ENCODE measurements around the gene STX18.

Gene STX18

DNA sequence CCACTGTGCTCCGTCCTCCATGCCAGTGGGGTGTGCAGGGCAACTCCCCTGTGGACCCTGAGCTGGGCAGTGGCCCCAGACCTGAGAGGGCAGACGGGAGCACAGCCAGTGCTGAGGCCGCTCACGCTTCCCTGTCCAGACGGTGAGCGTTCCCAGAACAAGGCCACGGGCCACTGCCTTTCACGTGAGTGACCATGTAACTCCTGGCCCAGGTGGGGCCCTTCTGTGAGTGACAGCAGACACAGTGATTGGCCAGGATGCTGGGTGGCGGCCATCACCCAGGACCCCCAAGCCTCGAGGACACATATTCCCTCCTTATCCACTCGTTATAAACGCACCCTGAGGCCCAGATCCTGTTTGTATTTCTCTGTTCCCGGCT lies 144.4 kb downstream of the STX18 start:
- DNase-seq (ENCODE audit: low read depth): no peak

GRCh38 chr4:4396628-4397440 lies 145.0 kb downstream of the STX18 start:
- no peak for DNase-seq (ENCODE audit: low read depth)

DNA sequence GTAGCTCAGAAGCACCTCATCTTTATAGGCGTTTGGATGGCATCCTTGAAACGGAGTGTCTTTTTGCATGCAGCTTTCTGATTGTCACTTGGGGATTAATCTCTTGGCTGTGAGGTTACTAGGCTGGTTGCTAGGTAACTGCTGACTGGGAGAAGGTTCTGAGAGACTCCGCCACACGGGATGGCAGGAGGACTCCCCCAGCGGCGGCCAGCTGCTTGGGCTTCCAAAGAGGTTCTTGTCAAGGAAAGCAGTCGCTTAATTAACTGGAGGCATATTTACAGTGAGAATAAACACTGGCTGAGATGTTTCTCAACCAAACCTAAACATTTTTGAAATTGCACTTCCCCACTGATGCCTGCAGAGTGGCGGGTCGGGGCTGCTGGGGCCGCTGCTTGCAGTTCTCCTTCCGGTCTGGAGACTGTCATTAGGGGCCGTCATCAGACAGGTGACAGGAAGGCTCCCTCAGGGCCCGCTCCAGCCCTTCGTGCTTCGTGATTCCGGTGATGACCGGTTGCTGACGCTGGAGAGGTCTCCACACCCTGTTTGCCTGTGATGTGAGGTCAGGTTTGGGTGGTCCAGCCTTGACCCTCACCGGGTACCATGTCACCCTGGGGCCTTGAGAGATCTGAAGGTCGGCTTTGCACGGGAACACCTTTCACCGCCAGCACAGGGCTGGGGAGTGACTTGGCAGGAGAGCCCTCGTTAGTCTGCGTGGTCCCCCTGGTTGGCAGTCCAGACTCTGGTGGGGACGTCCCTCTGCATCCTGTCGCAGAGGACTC lies 145.8 kb downstream of the STX18 start:
- DNase-seq (ENCODE audit: low read depth): no peak

GRCh38 chr4:4395371-4395770 lies 146.5 kb downstream of the STX18 start:
- DNase-seq (ENCODE audit: low read depth): no peak

DNA sequence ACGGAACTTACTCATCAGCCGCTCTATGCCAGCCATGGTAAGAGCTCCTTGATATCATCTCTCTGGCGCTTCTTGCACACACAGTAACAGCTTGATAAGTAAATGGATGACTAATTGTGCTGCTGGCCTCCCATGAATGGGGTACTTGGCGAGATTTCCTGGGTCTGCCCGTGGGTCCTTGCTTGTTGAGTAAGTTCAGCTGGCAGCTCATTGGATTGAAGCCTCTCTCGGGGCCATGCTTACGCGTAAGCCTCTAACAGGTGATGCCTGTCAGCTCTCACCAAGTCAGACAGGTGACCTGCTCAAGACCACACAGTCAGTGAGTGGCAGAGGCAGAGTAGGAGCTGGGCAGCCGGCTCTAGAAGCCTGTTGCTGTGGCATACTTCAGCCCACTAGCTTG lies 147.2 kb downstream of the STX18 start:
- no peak for DNase-seq (ENCODE audit: low read depth)

- no peak for DNase-seq (ENCODE audit: low read depth)
Observed at GRCh38 chr4:4392501-4393183, 149.2 kb downstream of the STX18 start.

- DNase-seq (ENCODE audit: low read depth): no peak
Observed at GRCh38 chr4:4391866-4392265, 150.0 kb downstream of the STX18 start.

DNA sequence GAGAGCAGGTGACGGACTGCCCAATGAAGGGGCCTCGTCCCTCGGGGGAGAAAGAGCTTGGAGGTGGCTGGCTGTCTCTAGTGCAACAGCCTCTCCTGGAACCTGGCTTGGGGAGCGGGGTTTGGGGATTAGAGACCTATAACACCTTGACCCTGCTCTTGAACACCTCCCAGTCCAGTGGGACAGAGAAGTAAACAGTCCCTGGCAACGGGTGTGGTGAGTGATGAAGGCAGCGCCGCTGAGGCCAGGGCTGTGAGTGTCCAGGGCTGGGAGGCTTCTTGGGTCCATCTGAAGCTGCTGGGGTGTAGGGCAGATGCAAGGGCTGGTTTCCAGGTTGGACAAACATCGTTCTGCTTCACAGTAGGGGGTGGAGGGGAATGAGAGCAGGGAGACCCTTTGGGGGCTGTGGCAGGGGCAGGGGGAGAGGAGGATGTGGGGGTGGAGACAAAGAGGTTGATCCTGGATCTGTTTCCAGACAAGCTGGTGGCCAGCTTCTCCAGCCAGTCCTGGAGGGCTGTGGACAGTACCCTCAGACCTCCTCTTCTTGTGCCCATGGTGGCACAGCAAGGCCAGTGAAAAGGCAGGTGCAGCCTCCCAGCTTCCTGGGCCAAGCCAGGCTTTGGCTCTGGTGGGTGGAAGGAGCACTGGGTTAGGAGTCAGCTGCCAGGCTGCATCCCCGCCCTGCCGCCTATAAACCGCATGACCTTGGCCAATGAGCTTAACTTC lies 151.2 kb downstream of the STX18 start:
- DNase-seq (ENCODE audit: low read depth): no peak

- DNase-seq (ENCODE audit: low read depth): no peak
Observed at GRCh38 chr4:4390046-4390445, 151.8 kb downstream of the STX18 start.

GRCh38 chr4:4388836-4389575 lies 152.8 kb downstream of the STX18 start:
- DNase-seq (ENCODE audit: low read depth): no peak

DNA sequence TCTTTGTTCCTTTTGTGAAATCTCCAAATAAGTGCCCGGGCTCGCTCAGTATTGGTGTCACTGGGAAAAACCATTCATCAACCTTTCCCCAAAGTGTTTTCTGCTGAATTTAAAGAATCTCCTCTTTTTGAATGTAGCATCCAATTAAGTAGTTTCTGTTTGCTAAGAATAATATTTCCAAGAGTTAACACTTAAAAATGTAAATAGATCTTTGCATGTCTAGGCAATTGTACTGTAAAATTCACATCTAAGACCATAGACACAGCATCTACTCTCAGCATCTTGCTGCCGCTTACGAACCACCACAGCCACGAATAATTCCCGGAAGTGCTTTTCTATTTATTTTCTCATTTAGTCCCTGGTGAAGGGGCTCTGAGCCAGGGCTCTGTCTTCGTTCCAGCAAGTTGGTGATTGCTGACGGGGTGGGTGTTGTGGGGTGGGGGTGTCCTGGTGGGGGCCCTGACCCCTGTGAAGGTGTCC lies 153.5 kb downstream of the STX18 start:
- no peak for DNase-seq (ENCODE audit: low read depth)

GRCh38 chr4:4387531-4388310 lies 154.1 kb downstream of the STX18 start:
- no peak for DNase-seq (ENCODE audit: low read depth)

GRCh38 chr4:4386736-4387392 lies 155.0 kb downstream of the STX18 start, which contains the start of gene NSG1:
TSS of gene NSG1 (plus strand) at chr4:4387102. CDS start at chr4:4387630, 528 bp downstream.
- no peak for DNase-seq (ENCODE audit: low read depth)

DNA sequence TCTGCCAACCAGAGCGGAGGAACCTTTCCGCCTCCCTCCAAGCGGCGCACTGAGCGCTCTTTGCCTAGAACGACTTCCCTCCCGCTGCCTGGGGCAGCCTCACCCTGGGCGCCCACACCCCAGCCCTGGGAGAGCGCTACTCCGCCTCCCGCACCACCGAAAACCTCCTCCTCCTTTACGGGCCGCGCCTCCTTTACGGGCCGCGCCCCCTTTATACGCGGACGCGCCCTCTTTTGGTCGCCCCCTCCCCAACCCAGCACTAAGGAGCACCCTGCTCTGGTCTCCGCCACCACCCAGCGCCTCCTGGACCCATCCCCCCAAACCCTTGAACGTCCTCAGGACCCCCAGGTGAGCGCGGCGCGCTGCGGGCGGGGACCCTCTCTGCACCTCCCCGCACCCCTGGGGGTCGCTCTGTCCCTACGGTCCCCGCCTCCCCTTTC lies 155.5 kb downstream of the STX18 start:
- DNase-seq (ENCODE audit: low read depth): no peak

DNA sequence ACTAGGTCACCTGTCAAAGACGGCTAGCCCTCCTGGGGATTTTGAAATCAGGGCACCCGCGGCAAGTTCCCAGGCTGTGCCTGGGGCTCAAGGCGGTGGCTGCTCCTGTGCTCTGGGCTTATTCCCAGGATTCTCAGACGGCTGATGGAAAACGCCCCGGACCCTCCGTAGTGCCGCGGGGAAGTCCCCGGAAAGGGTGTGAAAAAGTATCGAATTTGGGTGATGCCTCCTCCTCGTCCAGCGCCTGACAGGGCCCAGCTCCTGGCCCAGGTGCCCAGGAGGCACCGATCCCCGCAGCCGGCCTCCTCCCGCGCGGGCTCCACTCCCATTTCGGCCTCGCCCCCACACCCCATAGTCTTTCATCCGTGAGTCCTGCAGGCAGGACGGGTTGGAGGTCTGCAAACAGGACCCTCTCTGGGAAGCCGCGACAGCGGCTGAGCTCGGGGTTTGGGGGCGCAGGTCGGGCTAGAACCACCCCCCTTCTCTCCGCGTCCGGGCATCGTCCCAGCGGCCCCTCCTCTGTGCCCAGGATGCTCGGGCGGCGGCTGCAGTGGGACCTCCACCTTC lies 156.0 kb downstream of the STX18 start:
- no peak for DNase-seq (ENCODE audit: low read depth)

DNA sequence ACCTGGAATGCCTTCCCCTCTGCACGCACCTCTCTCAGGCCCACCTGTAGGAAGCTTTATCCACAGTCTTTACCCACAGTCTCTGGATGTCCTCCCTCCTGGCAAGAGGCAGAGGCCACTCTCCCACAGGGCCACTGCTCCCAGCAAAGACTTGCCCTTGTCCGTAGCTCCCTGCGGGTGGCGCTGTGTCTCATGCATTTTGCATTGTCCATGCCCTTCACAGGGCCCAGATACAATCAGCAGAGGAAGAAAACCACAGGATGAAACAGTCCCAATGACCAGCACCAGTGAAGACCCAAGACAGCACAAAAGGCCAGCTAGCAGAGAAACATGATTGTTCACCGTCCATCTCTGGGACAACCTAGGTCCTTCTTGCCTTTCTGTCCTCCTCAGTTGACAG lies 157.0 kb downstream of the STX18 start:
- no peak for DNase-seq (ENCODE audit: low read depth)

- DNase-seq (ENCODE audit: low read depth): no peak
Observed at GRCh38 chr4:4383085-4383484, 158.8 kb downstream of the STX18 start.

GRCh38 chr4:4379540-4380087 lies 162.2 kb downstream of the STX18 start:
- DNase-seq (ENCODE audit: low read depth): no peak
